GM19468 (cell line): Measurements from ENCODE around the gene SPATA2.

ENCODE experiments used
- ATAC-seq: cut with Tn5 transposase; IDR thresholded peaks from one replicate; pipeline ENCODE4 v1.9.1; 2021; ENCODE audit warnings: mild to moderate bottlenecking, moderate library complexity, moderate number of reproducible peaks; ENCODE audit not compliant: unreplicated experiment; ENCODE audit errors: extremely low read depth

The SPATA2 gene

DNA sequence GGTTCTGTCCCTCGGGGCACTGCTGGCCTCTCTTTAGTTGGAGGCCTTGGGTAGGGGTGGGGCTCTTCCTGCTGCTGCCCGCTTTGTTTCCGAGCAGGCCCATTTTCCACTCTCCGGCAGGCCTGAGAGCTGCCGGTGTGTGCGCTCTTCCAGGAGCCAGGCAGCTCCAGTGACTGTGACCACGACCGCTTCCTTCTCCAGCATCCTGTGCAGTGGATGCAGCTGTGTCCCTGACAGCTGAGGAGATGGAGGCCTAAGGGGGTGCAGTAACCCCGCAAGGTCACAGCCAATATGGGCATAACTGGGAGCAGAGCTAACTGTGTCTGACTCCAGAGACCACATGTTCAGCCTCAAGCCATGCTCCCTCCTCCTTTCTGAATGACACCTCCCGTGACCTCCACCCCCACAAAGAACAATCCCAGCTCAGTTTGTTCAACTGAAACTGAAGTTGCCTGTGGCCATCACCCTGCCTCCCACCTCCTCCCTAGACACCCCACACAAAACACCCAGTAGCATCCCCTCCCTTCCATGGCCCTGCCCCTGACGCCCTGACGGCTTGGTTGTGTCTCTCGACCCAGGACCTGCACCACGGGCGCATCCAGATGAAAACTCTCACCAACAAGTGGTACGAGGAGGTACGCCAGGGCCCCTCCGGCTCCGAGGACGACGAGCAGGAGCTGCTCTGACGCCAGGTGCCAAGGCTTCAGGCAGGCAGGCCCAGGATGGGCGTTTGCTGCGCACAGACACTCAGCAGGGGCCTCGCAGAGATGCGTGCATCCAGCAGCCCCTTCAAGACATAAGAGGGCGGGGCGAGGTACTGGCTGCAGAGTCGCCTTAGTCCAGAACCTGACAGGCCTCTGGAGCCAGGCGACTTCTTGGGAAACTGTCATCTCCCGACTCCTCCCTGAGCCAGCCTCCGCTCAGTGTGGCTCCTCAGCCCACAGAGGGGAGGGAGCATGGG lies 27.8 kb downstream of the SPATA2 start:
- ATAC-seq, result no peak

GRCh38 chr20:49886571-49887213 lies 28.6 kb downstream of the SPATA2 start:
- ATAC-seq, result no peak

DNA sequence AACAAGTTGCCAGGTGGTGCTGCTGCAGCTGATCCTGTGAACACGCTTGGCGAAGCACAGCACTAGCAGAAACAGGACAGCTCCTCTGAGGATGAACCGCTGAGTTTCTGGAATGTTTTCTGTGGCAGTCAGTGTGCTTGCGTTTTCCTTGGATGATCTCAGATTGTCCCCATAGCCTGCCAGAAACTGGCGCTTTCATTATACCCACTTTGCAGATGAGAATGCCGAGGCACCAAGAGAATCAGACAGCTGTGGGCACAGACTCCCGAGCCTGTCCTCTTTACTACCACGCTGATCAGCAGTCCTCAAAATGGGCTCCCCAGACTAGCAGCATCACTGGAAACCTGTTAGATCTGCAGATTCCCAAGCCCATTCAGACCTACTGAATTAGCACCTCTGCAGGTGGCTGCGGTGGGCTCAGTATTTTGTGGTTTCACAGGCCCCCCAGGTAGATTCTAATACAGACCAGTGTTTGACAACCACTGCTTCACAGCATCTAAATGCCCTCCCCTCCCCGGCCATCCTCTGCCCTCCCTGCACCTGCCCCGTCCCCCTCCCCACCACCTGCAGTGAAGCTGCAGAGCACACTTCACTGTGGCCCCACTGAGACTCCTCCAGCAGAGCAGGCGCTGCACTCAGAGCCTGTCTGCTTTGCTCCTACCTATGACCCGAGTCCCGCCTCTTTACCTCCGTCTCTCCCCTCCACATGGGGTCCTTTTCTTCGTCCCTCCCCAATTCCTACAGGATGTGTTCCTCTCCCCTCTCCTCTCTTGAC lies 29.6 kb downstream of the SPATA2 start:
- ATAC-seq, result no peak

DNA sequence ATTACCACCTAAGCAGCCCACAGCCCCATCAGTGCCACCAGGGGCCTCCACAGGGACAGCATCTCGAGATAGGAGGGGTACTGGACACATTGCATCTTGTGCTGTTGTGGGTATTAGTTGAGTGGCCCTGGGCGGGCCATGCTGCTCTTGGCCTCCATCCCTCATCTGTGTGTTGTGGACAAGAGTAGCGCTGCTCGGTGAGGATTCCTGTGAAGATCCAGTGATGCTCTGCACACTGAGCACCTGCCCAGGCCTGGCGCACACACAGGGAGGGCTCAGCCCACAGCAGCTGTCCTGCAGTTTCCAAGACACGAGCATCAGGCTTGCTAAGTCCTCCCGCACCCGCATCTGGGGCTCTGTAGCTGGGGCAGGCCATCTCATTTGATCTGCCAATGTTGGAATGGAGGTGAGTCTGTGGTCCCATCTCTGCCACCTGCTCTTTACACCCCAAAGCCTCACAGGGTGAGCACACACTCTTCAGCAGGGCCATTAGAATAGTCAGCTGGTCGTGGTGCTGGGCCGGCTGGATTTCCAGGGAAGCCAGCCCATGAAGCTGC lies 32.0 kb downstream of the SPATA2 start:
- no peak for ATAC-seq

DNA sequence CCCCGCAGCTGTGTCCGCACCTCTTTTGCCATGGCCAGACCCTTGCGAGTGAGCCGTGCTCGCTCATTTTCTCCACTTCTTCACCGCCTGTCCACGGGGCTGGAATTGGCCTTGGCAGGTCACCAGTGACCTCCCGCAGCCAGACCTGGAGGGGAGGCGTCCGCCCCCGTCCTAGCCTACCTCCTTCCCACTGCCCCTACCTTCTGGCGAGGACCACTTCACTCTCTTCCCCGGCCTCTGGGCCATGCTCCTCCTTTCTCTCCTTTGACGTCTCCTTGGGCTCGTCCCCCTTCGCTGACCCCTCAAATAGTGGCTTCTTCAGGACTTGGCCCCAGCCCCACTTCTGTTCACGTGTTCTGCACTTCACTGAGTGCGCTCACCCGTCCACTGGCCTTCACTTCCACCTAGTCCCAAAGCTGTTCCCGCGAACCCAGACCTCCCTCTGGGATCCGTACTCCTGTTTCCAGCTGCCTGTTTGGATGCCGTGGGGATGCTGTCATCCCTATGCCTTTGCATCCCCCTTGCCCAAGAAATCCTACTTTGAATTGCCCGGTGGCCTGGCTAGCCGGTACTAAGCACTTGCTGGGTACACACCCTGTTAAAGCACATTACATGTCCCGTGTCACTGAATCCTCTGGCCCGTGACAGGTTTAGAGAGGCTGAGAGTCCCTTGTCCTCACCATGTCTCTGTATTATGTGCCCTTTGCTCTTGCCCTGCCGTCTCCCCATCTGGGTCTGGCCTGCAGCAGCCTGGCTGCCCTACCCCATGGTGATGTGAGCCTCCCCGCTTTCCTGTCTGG lies 33.0 kb downstream of the SPATA2 start:
- no peak for ATAC-seq

DNA sequence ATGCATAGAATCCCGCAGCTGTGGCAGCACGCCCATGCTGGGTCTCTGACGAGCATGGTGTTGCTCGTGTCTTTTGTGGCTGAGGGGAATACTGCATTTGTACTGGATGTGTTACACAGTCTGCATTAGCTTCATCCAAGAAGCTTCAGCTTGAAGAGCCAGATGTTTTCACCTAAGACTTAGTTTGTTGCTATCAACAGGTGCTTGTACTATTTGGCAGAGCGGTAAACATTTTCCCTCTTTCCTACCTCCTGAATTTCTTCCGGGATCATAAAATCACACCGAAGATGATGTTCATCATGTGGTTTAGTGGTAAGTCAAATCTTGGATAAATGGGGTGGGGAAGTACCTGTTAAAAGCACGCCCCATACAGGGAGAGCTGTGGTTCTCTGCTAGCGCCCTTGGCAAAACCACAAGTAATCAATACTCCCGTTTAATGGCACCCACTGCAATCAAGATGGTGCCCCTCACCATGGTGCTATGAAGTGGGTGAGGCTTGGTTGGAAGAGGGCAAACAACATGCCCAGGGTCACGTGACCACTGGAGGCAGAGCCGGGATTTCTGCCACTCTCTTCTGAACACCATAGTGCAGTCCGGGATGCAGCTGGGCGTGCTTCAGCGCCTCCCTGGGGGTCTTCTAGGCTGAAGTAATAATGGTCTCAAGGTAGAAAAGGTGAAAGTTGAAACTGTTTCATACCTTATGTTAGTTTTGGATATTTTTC lies 34.4 kb downstream of the SPATA2 start:
- no peak for ATAC-seq

DNA sequence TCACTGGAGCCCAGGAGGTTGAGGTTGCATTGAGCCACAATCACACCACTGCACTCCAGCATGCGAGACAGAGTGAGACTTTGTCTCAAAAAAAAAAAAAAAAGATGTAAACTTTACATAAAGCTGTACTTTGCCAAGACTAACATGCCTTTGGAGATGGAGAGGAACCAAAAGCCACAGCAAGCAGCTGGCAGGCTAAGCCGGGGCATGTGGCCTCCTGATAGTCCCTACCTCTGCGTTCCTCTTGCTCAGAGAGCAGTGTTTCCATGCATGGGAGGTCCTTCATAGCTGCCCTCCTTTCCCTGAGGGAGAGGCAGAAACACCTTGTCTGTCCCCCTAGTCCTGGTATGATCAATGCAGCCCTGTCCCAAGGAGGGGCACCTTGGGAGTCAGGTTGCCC lies 35.2 kb downstream of the SPATA2 start:
- ATAC-seq, result no peak

GRCh38 chr20:49878977-49879376 lies 36.4 kb downstream of the SPATA2 start:
- ATAC-seq, result no peak

GRCh38 chr20:49877386-49877921 lies 37.9 kb downstream of the SPATA2 start:
- no peak for ATAC-seq

DNA sequence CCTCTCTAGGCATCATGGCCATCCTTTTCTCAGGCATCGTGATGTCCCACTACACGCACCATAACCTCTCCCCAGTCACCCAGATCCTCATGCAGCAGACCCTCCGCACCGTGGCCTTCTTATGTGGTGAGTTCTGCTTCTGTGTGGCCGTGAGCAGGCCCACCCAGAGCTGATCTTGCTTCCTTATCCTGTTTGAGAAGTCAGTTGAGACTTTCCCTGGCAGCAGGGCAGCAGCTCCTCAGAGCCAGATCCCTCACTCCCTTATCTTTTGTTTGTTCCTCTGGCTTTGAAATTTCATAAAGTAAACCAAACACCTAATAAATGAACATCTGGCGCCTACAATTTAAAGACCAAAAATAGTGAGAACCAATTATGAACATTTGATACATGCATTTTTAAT lies 40.6 kb downstream of the SPATA2 start:
- ATAC-seq, result no peak

DNA sequence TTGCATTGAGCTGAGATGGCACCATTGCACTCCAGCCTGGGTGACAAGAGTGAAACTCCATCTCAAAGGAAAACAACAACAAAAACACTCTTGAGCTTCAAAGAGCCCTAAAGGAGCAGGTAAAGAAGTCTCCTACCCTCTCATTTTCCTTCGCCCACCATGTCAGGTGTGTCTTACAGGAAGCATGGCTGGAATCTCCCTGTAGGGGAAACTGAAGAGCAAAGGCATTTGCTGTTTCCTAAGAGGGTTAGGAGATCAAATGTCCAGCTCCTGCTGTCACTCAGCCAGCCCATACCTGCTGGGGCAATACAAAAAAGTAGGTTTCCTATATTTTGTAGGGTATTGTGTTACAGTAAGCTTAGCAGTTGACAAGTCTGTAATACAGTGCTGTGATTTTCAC lies 43.3 kb downstream of the SPATA2 start:
- ATAC-seq, result no peak

DNA sequence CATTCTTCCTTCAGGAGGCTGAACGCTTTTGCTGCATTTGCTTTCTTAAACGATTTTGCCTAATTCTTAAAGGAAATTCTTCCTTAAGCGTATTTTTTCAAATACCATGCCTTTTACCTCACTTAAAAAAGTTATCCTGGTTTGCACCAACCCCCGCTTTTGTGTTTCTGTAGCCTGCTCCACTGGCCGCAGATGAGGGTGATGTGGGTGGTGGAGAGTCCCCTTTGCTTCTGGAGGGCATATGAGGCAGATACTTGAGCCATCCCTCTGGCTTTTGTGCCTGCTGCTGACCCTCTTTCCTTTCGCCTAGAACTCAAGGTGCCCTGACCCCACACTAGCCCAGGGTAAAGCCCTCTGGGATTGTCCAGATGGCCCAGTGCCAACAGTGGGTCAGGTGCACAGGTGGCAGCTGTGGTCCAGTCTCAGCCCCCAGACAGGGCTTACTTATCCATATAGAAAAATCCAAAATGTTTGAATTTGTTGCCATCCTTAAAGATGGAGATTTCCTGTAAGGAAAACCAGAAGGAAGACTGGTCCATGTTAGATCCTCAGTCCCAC lies 43.9 kb downstream of the SPATA2 start:
- no peak for ATAC-seq

- ATAC-seq, result no peak
Measured at GRCh38 chr20:49870261-49870660, 45.1 kb downstream of the SPATA2 start.

DNA sequence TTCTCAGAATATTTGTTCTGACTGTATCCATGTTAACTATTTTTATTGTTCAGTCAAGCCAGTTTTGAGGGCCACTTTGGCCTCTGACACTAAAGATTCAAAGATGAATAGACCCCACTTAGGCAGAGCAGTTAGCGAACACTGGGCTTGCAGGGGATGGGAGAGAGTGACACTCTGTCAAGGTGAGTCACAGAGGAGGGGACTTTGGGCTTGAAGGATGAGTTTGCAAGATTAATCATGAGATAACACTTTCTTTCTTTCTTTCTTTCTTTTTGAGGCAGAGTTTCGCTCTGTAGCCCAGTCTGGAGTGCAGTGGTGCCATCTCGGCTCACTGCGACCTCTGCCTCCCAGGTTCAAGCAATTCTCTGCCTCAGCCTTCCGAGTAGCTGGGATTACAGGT lies 46.4 kb downstream of the SPATA2 start:
- no peak for ATAC-seq

GRCh38 chr20:49868538-49868937 lies 46.8 kb downstream of the SPATA2 start:
- no peak for ATAC-seq

- ATAC-seq, result no peak
Measured at GRCh38 chr20:49867453-49868215, 47.7 kb downstream of the SPATA2 start.

DNA sequence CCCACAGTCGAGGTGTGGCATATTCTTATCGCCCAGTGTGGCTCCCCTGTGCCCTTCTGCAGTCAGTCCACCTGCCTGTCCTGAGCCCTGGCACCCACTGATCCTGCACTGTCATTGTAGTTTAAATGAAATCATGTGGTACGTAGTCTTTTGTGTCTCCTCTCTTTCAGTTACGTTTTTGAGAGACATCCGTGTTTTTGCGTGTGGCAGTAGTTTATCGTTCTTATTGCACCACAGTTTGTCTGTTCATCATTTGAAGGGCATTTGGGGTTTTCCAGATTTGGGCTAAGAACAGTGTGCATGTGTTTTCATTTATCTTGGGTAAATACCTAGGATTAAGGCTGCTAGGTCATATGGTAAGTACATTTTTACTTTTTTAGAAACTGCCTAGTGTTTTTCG lies 49.3 kb downstream of the SPATA2 start:
- ATAC-seq, result no peak

DNA sequence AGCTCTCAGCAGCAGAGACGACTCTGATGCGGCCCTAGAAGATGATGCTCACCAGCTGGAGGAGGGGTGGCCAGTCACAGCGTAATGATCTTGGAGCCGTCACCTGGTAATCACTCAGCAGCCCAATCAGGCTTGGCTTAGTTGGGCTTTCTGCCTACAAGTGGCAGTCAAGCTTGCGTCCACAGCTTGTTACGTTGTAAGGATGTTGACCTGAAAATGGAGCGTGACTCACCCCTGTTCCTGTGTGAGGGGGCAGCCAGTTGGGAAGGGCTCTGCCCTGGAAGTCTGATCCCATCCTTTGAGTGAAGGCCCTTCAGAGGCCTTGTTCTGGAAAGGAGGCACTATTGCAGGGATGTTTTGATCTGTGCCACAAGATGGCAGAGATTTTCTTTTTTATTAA lies 49.8 kb downstream of the SPATA2 start:
- ATAC-seq, result no peak
